Fibroblast of villous mesenchyme (primary cell): ENCODE results near the gene PRKCE. TPM values are rescaled to one million over a fixed set of nuclear protein-coding genes. Genes with fewer than 3 reads are reported as not detected.

Experiments used
- DNase-seq: peaks from one replicate; pipeline ENCODE4 v3.0.0-alpha.2; 2010; ENCODE audit warnings: low read depth
- H3K4me3 ChIP-seq: 2 replicates; pipeline ENCODE4 v1.5.1; 2011; ENCODE audit warnings: low read depth, mild to moderate bottlenecking, low read length
- CTCF ChIP-seq: IDR thresholded peaks from 2 replicates; pipeline ENCODE4 v1.5.1; 2012; ENCODE audit warnings: low read depth, mild to moderate bottlenecking, low read length; ENCODE audit not compliant: insufficient read depth
- total RNA-seq: library from RNA; depleted of rRNA; stranded (reverse); fragments of >200 nt; gene quantifications from 2 replicates; pipeline ENCODE4 v1.2.3, GENCODE V29; 2012

Gene PRKCE
- total RNA-seq, 1 donor: 27.2 TPM

DNA sequence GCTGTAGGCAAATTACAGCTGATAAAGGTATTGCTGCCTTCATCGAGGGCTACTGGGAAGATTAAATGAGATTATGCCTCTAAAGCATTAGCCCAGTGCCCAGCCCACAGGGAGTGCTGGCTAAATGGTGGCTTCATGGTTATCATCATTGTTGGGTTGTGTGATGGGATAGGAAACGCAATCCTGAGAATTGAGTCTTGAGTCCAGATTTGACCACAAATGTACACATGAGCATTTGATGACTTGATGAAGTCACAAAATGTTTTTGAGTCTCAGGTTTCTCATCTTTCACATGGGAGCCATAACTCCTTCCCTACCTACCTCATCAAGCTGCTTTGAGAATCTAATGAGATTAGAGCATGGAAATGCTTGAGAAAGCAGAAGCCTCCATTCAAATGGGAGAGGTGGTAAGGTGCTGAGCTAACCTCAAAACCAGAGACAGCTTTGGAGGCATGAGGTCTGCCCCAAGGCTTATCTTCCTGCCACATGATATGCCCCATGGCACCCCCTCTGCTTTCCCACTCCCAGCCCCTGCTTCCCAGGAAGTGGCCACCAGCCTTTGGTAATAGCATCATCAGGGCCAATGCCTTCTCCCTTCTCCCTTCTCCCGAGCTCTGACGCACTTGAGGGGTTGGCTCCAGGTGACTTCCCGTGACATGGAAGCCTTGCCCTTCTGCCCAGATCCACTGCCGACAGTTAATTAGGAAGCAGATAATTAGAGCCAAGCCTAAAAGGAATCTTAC, 496.3 kb downstream of the PRKCE start:
- DNase-seq: no peak
- no peak overlapping the region for H3K4me3 ChIP-seq
- TF ChIP-seq CTCF: no peak

GRCh38 chr2:46148369-46148736, 496.9 kb downstream of the PRKCE start:
- no peak for DNase-seq
- no peak for TF ChIP-seq CTCF

GRCh38 chr2:46150445-46150955, 499.0 kb downstream of the PRKCE start:
- no peak overlapping the region for H3K4me3 ChIP-seq

More at GRCh38 chr2:46148369-46148736, 496.9 kb downstream of the PRKCE start:
- H3K4me3 ChIP-seq: no peak overlapping the region

DNA sequence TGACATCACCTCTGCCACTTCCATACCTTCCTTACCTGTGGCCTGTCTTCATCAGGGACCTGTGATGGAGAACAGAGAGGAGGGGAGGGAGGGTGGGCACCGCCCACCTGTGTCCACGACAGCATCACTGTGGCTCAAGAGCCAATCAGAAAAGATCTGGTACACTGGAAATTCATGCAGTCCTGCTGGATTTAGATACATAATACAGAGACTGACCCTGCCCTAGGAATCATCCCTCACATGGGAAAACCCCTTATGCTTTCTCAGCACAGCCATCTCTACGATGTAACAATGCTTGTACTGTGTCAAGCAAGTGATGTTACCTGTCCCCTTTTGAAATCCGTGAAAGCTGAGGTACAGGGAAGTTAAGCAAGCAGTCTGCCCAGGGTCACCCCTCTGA, 500.1 kb downstream of the PRKCE start:
- no peak overlapping the region for H3K4me3 ChIP-seq
- DNase-seq: no peak
- no peak for TF ChIP-seq CTCF

More at GRCh38 chr2:46150445-46150955, 499.0 kb downstream of the PRKCE start:
- DNase-seq: no peak
- TF ChIP-seq CTCF: no peak

DNA sequence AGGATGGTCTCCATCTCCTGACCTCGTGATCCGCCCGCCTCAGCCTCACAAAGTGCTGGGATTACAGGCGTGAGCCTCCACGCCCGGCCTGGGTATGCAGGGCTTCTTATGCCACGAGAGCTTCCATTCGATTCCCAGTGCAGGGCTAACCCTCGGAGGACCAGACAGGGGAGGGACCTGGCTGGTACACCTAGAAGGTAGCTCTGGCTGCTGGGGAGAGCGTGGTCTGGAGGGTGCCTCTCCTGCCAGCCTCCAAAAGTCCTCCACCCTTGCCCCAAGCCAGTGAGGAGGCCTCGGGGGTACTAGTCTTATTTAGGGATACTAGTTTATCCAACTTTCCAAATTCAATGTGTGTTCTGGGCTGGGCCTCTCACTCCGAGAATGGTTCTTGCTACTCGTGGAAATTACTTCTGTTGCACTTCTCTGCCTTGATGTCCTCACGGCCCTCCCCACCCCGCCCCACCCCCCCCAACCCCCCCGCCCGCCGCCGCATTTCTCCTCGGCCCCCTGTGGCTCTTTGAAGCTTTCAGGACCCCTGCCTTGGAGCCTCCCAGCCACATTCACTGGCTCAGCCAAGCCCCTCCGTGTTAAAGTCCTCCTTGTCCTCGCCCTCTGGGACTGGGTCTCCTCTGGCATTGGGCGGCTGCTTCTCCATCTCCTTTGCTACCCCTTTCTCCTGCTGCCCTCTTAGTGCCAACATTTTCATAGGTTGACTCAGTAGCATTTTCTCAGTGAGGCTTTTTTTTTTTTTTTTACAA, 502.7 kb downstream of the PRKCE start:
- no peak overlapping the region for H3K4me3 ChIP-seq
- TF ChIP-seq CTCF: no peak
- no peak for DNase-seq

DNA sequence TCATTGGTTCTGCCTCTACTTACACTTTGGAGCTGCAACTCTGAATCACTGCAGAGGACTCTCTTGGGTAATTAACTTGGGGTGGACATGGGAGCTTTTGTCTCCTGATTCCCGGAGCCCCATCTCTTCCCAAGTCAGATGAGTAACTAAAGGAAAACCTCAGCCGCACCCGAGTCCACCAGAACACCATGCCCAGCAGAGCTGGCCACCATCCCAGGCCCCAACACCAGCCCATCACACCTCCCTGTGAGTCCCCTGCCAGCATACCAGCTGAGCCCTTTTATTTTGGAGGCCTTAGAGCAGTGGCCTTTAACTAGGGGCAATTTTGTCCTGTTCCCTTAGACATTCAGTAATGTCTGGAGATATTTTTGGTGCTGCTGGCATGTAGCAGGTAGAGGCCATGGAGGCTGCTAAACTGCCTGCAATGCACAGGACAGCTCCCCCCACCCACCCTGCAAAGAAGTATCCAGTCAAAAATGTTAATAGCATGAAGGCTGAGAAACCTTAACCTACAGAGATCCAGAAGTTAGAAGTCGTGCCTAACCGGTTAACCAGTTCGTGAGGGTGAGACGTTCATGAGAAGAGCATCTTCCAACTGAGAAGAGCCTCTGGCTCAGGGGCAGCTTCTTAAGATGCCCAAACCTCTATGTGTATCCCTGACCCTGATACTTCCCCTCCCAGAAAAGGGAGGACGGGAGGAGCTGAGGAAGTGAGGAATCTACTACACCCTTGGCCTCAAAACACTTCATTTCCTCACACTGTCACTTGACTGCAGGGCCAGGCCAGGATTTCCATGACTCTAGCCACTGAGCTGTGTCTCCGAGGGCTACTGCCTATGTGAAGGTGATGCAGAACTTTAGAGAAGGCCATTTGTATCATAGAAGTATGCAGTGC, 505.8 kb downstream of the PRKCE start:
- no peak for TF ChIP-seq CTCF
- no peak overlapping the region for H3K4me3 ChIP-seq
- peak; percentile 37 for DNase-seq
